T1000 (cell line): ENCODE measurements around the gene GFPT2.

Experiments
- DNase-seq: peaks from one replicate; lab custom pipeline; 2025; ENCODE audit warnings: mixed read lengths; lab: John Stamatoyannopoulos, UW

Gene GFPT2

GRCh38 chr5:180378438-180379344 is 25.6 kb upstream of the GFPT2 start:
- no peak for DNase-seq

- DNase-seq: no peak
These were observed 24.5 kb upstream of the GFPT2 start for GRCh38 chr5:180377556-180378197.

GRCh38 chr5:180376511-180376910 is 23.4 kb upstream of the GFPT2 start:
- no peak for DNase-seq

GRCh38 chr5:180375955-180376354 is 22.8 kb upstream of the GFPT2 start:
- DNase-seq: no peak

GRCh38 chr5:180375291-180375690 is 22.2 kb upstream of the GFPT2 start:
- no peak for DNase-seq

- no peak for DNase-seq
These were observed 20.7 kb upstream of the GFPT2 start for GRCh38 chr5:180373870-180374269.

GRCh38 chr5:180373454-180373853 is 20.3 kb upstream of the GFPT2 start:
- no peak for DNase-seq

GRCh38 chr5:180371949-180372348 is 18.8 kb upstream of the GFPT2 start:
- no peak for DNase-seq

GRCh38 chr5:180370861-180371641 is 17.9 kb upstream of the GFPT2 start:
- DNase-seq: no peak

GRCh38 chr5:180367991-180368390 is 14.9 kb upstream of the GFPT2 start:
- no peak for DNase-seq

- DNase-seq: no peak
These were observed 14.2 kb upstream of the GFPT2 start for GRCh38 chr5:180367300-180367699.

GRCh38 chr5:180366326-180366725 is 13.2 kb upstream of the GFPT2 start:
- DNase-seq: no peak

- no peak for DNase-seq
These were observed 12.7 kb upstream of the GFPT2 start for GRCh38 chr5:180365829-180366228.

- no peak for DNase-seq
These were observed 11.2 kb upstream of the GFPT2 start for GRCh38 chr5:180364306-180364856.

- no peak for DNase-seq
These were observed 7.2 kb upstream of the GFPT2 start for GRCh38 chr5:180360078-180360957.

GRCh38 chr5:180358694-180359093 is 5.6 kb upstream of the GFPT2 start:
- no peak for DNase-seq

- no peak for DNase-seq
These were observed 5.0 kb upstream of the GFPT2 start for GRCh38 chr5:180358179-180358578.

- DNase-seq: no peak
These were observed 1.8 kb upstream of the GFPT2 start for GRCh38 chr5:180354966-180355365.

- no peak for DNase-seq
These were observed 880 bp upstream of the GFPT2 start for GRCh38 chr5:180353980-180354452.

- DNase-seq: no peak
These were observed 754 bp downstream of the GFPT2 start for GRCh38 chr5:180352116-180353047.
